HG03039 (cell line): ENCODE results near the gene AMOTL1.

Experiments used
- ATAC-seq: cut with Tn5 transposase; IDR thresholded peaks from one replicate; pipeline ENCODE4 v1.9.1; 2021; ENCODE audit warnings: mild to moderate bottlenecking, moderate library complexity; ENCODE audit not compliant: unreplicated experiment

AMOTL1 gene

GRCh38 chr11:94767701-94768601 lies at the start of gene AMOTL1:
TSS of gene AMOTL1 (plus strand) at chr11:94768356. CDS start at chr11:94768512, 156 bp downstream.
- ATAC-seq: no peak

GRCh38 chr11:94719876-94720275 lies 48.3 kb upstream of the AMOTL1 start:
- no peak for ATAC-seq

GRCh38 chr11:94721565-94722292 lies 46.4 kb upstream of the AMOTL1 start:
- ATAC-seq: no peak

- ATAC-seq: no peak
These were observed 45.4 kb upstream of the AMOTL1 start for GRCh38 chr11:94722735-94723134.

GRCh38 chr11:94725097-94725496 lies 43.1 kb upstream of the AMOTL1 start:
- no peak for ATAC-seq

- no peak for ATAC-seq
These were observed 40.3 kb upstream of the AMOTL1 start for GRCh38 chr11:94727819-94728218.

GRCh38 chr11:94728541-94728940 lies 39.6 kb upstream of the AMOTL1 start:
- ATAC-seq: no peak

GRCh38 chr11:94728966-94729751 lies 39.0 kb upstream of the AMOTL1 start:
- ATAC-seq: no peak

- no peak for ATAC-seq
These were observed 38.0 kb upstream of the AMOTL1 start for GRCh38 chr11:94730153-94730552.

- ATAC-seq: no peak
These were observed 36.1 kb upstream of the AMOTL1 start for GRCh38 chr11:94731880-94732601.

GRCh38 chr11:94732617-94733281 lies 35.4 kb upstream of the AMOTL1 start:
- no peak for ATAC-seq

GRCh38 chr11:94734563-94735275 lies 33.4 kb upstream of the AMOTL1 start:
- ATAC-seq: no peak

- no peak for ATAC-seq
These were observed 32.2 kb upstream of the AMOTL1 start for GRCh38 chr11:94735907-94736306.

- ATAC-seq: no peak
These were observed 31.0 kb upstream of the AMOTL1 start for GRCh38 chr11:94737171-94737611.

- no peak for ATAC-seq
These were observed 29.4 kb upstream of the AMOTL1 start for GRCh38 chr11:94738746-94739145.

- ATAC-seq: no peak
These were observed 28.8 kb upstream of the AMOTL1 start for GRCh38 chr11:94739331-94739730.

GRCh38 chr11:94740083-94741021 lies 27.8 kb upstream of the AMOTL1 start:
- ATAC-seq: no peak

- ATAC-seq: no peak
These were observed 27.0 kb upstream of the AMOTL1 start for GRCh38 chr11:94741022-94741679.
